GM10266 (cell line): ENCODE measurements around the gene GFAP.

Experiments
- DNase-seq: peaks from one replicate; pipeline ENCODE4 v3.0.0; 2012; ENCODE audit errors: extremely low spot score
- CTCF ChIP-seq: IDR thresholded peaks from 2 replicates; pipeline ENCODE4 v1.5.1; 2012; ENCODE audit warnings: mild to moderate bottlenecking, low read depth; ENCODE audit not compliant: control insufficient read depth, insufficient read depth; ENCODE audit errors: missing control alignments

GFAP gene

GRCh38 chr17:44854192-44854591 lies 61.1 kb downstream of the GFAP start:
- TF ChIP-seq CTCF = no peak
- no peak for DNase-seq
